Hematopoietic multipotent progenitor cell treated with erythropoietin and hydrocortisone succinate and interleukin-3 and kit ligand, for 8 days (in vitro differentiated cells): ENCODE results near the gene DUSP19.
A peak's percentile ranks its signal among the peaks of the same experiment; 100 is the strongest.
"Not testable (repeated sequence)": the region's sequence is repeated elsewhere in the genome, so short reads cannot be mapped to it uniquely, and the experiment has no call there.

Source experiments
- DNase-seq: peaks from one replicate; pipeline ENCODE4 v3.0.0-alpha.2; 2015

The DUSP19 gene

GRCh38 chr2:183078464-183079138 lies at the start of gene DUSP19:
TSS of gene DUSP19 (plus strand) at chr2:183078747. CDS start at chr2:183078934, 187 bp downstream.
- DNase-seq = peak; percentile 95

GRCh38 chr2:183029219-183029618 lies 49.3 kb upstream of the DUSP19 start:
- no peak for DNase-seq

GRCh38 chr2:183031911-183032794 lies 46.4 kb upstream of the DUSP19 start:
- no peak for DNase-seq

- DNase-seq = no peak
Measured at GRCh38 chr2:183033951-183034350, 44.6 kb upstream of the DUSP19 start.

- no peak for DNase-seq
Measured at GRCh38 chr2:183034806-183035205, 43.7 kb upstream of the DUSP19 start.

GRCh38 chr2:183035298-183035953 lies 43.1 kb upstream of the DUSP19 start:
- no peak for DNase-seq

- peak; percentile 15 for DNase-seq
Measured at GRCh38 chr2:183035954-183036669, 42.4 kb upstream of the DUSP19 start.

- peak; percentile 6 for DNase-seq
Measured at GRCh38 chr2:183037074-183037552, 41.4 kb upstream of the DUSP19 start.

- DNase-seq = peak; percentile 42
Measured at GRCh38 chr2:183037553-183038340, 40.8 kb upstream of the DUSP19 start.

GRCh38 chr2:183038341-183039300 lies 39.9 kb upstream of the DUSP19 start, which contains the start of gene NCKAP1:
TSS of gene NCKAP1 (minus strand) at chr2:183038457. CDS start at chr2:183038099, 358 bp downstream.
- peak; percentile 79 for DNase-seq

GRCh38 chr2:183040604-183041003 lies 37.9 kb upstream of the DUSP19 start:
- DNase-seq = no peak

GRCh38 chr2:183043580-183043979 lies 35.0 kb upstream of the DUSP19 start:
- DNase-seq = not testable (repeated sequence)

- not testable (repeated sequence) for DNase-seq
Measured at GRCh38 chr2:183047486-183048125, 30.9 kb upstream of the DUSP19 start.

- DNase-seq = no peak
Measured at GRCh38 chr2:183049420-183049819, 29.1 kb upstream of the DUSP19 start.

- no peak for DNase-seq
Measured at GRCh38 chr2:183057333-183057985, 21.1 kb upstream of the DUSP19 start.

- DNase-seq = peak; percentile 24
Measured at GRCh38 chr2:183059561-183059960, 19.0 kb upstream of the DUSP19 start.

GRCh38 chr2:183060571-183061231 lies 17.8 kb upstream of the DUSP19 start:
- no peak for DNase-seq

GRCh38 chr2:183063083-183063482 lies 15.5 kb upstream of the DUSP19 start:
- no peak for DNase-seq

GRCh38 chr2:183068561-183068960 lies 10.0 kb upstream of the DUSP19 start:
- DNase-seq = no peak
